WTC11 (cell line): ENCODE measurements around the gene PDLIM7.

ENCODE experiments used
- TCF7 ChIP-seq: sonication (generic); formaldehyde crosslinking; IDR thresholded peaks from 2 replicates; pipeline ENCODE4 v1.8.0; 2022; ENCODE audit warnings: mild to moderate bottlenecking, low read depth, missing genetic modification reagents, moderate library complexity
- TF ChIP-seq, protein P1 (sequence below): sonication (generic); formaldehyde crosslinking; IDR thresholded peaks from 2 replicates; pipeline ENCODE4 v1.8.0; 2022; ENCODE audit warnings: mild to moderate bottlenecking, missing genetic modification reagents
- TF ChIP-seq, protein P2 (sequence below): sonication (generic); formaldehyde crosslinking; IDR thresholded peaks from 2 replicates; pipeline ENCODE4 v1.8.1; 2023; ENCODE audit warnings: mild to moderate bottlenecking, missing genetic modification reagents, moderate library complexity
- TF ChIP-seq, protein P3 (sequence below): sonication (generic); formaldehyde crosslinking; IDR thresholded peaks from 2 replicates; pipeline ENCODE4 v1.8.1; 2022; ENCODE audit warnings: low read depth, missing genetic modification reagents, borderline replicate concordance

DNA sequence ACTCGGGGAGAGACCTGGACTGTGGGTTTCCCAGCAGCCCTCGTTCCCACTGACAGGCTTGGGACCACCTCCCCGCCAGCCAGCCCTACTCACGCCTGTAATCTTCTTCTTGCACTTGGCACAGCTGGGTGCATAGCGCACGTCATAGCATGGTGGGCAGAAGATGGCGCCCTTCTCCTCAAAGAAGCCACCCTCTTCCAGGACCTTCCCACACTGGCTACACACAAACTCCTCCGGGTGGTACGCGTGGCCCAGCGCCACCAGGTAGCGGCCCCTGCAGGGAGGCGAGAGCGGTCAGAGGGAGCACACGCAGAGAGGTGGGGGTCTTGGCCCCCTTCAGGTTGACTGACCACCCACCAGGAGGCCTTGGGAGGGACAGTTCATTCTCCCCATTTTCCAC lies 9.4 kb downstream of the PDLIM7 start:
- no peak for TF ChIP-seq TCF7 (CRISPR knock-in tag)
- TF ChIP-seq, protein P1, sequence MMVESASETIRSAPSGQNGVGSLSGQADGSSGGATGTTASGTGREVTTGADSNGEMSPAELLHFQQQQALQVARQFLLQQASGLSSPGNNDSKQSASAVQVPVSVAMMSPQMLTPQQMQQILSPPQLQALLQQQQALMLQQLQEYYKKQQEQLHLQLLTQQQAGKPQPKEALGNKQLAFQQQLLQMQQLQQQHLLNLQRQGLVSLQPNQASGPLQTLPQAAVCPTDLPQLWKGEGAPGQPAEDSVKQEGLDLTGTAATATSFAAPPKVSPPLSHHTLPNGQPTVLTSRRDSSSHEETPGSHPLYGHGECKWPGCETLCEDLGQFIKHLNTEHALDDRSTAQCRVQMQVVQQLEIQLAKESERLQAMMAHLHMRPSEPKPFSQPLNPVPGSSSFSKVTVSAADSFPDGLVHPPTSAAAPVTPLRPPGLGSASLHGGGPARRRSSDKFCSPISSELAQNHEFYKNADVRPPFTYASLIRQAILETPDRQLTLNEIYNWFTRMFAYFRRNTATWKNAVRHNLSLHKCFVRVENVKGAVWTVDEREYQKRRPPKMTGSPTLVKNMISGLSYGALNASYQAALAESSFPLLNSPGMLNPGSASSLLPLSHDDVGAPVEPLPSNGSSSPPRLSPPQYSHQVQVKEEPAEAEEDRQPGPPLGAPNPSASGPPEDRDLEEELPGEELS (CRISPR knock-in tag): no peak
- TF ChIP-seq, protein P2, sequence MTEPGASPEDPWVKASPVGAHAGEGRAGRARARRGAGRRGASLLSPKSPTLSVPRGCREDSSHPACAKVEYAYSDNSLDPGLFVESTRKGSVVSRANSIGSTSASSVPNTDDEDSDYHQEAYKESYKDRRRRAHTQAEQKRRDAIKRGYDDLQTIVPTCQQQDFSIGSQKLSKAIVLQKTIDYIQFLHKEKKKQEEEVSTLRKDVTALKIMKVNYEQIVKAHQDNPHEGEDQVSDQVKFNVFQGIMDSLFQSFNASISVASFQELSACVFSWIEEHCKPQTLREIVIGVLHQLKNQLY: no peak
- TF ChIP-seq, protein P3, sequence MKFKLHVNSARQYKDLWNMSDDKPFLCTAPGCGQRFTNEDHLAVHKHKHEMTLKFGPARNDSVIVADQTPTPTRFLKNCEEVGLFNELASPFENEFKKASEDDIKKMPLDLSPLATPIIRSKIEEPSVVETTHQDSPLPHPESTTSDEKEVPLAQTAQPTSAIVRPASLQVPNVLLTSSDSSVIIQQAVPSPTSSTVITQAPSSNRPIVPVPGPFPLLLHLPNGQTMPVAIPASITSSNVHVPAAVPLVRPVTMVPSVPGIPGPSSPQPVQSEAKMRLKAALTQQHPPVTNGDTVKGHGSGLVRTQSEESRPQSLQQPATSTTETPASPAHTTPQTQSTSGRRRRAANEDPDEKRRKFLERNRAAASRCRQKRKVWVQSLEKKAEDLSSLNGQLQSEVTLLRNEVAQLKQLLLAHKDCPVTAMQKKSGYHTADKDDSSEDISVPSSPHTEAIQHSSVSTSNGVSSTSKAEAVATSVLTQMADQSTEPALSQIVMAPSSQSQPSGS (CRISPR knock-in tag): no peak
